Measurements from ENCODE around the gene MME. TPM values are rescaled to one million over a fixed set of nuclear protein-coding genes. Genes with fewer than 3 reads are reported as not detected.

Gene MME
- total and polyA plus RNA-seq, 8 donors: under 0.01 to 49.4 (median 2.0) TPM; not detected in 1

GRCh38 chr3:155047672-155048071 lies 32.4 kb upstream of the MME start:
- Histone ChIP-seq H3K4me3 (no peak overlapping the region), H3K9me3 (peaks cover 0 to 22% (median 7%) of the 10 kb centered on the region in 4 donors), H3K36me3 (no peaks in the 10 kb centered on the region), H3K27ac (no peak overlapping the region), H3K4me1 (no peaks in the 10 kb centered on the region), H3K27me3 (no peaks in the 10 kb centered on the region)
- intact Hi-C loops (cut with DNase I; ENCODE audit: low total_unique reads): no loop called here
- 86 to 92% (median 90%) methylated on average over 3 of the region's 3 CpGs for WGBS, 5 donors
- no peak for DNase-seq
- no peak for TF ChIP-seq POLR2AphosphoS5 (IDR thresholded peaks at IDR 0.05)

DNA sequence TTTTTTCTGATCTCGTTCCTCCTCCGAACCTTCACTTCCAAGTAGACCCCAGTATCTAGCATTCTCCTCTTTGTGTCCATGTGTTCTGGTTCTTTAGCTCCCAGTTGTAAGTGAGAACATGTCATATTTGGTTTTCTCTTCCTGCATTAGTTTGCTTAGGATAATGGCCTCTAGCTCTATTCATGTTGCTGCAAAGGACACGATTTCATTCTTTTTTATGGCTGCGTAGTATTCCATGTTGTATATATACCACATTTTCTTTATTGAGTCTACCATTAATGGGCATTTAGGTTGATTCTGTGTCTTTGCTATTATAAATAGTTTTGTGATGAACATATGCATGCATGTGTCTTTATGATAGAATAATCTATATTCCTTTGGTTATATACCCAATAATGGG lies 30.2 kb upstream of the MME start:
- no peaks in the 10 kb centered on the region for H3K36me3 ChIP-seq
- no peak for DNase-seq
- intact Hi-C loops (cut with DNase I; ENCODE audit: low total_unique reads): no loop called here
- H3K4me3 ChIP-seq: no peak overlapping the region
- TF ChIP-seq POLR2AphosphoS5 (IDR thresholded peaks at IDR 0.05) (no peak), CTCF (IDR thresholded peaks at IDR 0.05) (no peak), POLR2A (IDR thresholded peaks at IDR 0.05) (no peak), EP300 (IDR thresholded peaks at IDR 0.05) (no peak)
- no peaks in the 10 kb centered on the region for H3K27me3 ChIP-seq
- H3K4me1 ChIP-seq: no peaks in the 10 kb centered on the region
- 93 to 100% (median 96%) methylated on average over 4 of the region's 4 CpGs for WGBS, 5 donors
- no peak overlapping the region for H3K27ac ChIP-seq
- peaks cover 0 to 26% (median 11%) of the 10 kb centered on the region in 4 donors for H3K9me3 ChIP-seq

GRCh38 chr3:155052470-155052869 lies 27.6 kb upstream of the MME start:
- Histone ChIP-seq H3K36me3 (no peaks in the 10 kb centered on the region), H3K27me3 (no peaks in the 10 kb centered on the region), H3K27ac (no peak overlapping the region), H3K4me1 (no peaks in the 10 kb centered on the region), H3K4me3 (no peak overlapping the region), H3K9me3 (peaks cover 0 to 26% (median 11%) of the 10 kb centered on the region in 4 donors)
- 74 to 86% (median 77%) methylated on average over 2 of the region's 2 CpGs for WGBS, 5 donors
- TF ChIP-seq CTCF (IDR thresholded peaks at IDR 0.05): no peak
- intact Hi-C loops (cut with DNase I; ENCODE audit: low total_unique reads): no loop called here
- no peak for DNase-seq

GRCh38 chr3:155053756-155054155 lies 26.4 kb upstream of the MME start:
- Histone ChIP-seq H3K36me3 (no peaks in the 10 kb centered on the region), H3K9me3 (peaks cover 0 to 26% (median 11%) of the 10 kb centered on the region in 4 donors), H3K4me1 (no peaks in the 10 kb centered on the region), H3K27ac (no peak overlapping the region), H3K27me3 (no peaks in the 10 kb centered on the region), H3K4me3 (no peak overlapping the region)
- 40 to 84% (median 77%) methylated on average over 1 of the region's 1 CpG for WGBS, 5 donors
- no peak for TF ChIP-seq POLR2AphosphoS5 (IDR thresholded peaks at IDR 0.05)
- TF ChIP-seq POLR2A (IDR thresholded peaks at IDR 0.05): no peak
- TF ChIP-seq CTCF (IDR thresholded peaks at IDR 0.05): no peak
- no peak for TF ChIP-seq EP300 (IDR thresholded peaks at IDR 0.05)
- intact Hi-C loops (cut with DNase I; ENCODE audit: low total_unique reads): no loop called here
- DNase-seq: no peak

DNA sequence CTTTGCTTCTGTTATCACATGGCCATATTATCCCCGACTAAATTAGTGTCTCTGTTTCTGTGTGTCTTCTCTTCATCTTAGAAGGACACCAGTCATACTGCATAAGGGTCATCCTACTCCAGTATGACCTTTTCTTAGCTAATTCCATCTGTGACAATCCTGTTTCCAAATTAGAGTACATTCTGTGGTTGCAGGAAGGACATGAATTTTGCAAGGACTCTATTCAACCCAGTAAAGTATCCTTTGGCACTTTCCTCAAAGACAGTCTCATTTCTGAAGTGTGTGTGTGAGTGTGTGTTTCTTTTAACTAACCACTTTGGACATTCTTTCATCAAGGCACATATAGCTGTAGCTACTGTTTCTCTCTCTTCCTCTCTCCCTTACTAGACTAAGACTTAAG lies 15.2 kb upstream of the MME start:
- Histone ChIP-seq H3K27me3 (no peaks in the 10 kb centered on the region), H3K4me3 (no peak overlapping the region), H3K27ac (no peak overlapping the region), H3K4me1 (no peaks in the 10 kb centered on the region), H3K9me3 (no peaks in the 10 kb centered on the region), H3K36me3 (no peaks in the 10 kb centered on the region)
- intact Hi-C loops (cut with DNase I; ENCODE audit: low total_unique reads): no loop called here
- DNase-seq: no peak
- 70 to 78% (median 74%) methylated on average over 1 of the region's 1 CpG for WGBS, 5 donors
- no peak for TF ChIP-seq EP300 (IDR thresholded peaks at IDR 0.05)
- no peak for TF ChIP-seq POLR2AphosphoS5 (IDR thresholded peaks at IDR 0.05)
- TF ChIP-seq CTCF (IDR thresholded peaks at IDR 0.05): no peak
- TF ChIP-seq POLR2A (IDR thresholded peaks at IDR 0.05): no peak
